ENCODE data around the gene IFNL1.

The IFNL1 gene

GRCh38 chr19:39252458-39252857, 43.7 kb upstream of the IFNL1 start:
- no peak overlapping the region for H3K27ac ChIP-seq
- TF ChIP-seq ZFX (IDR thresholded peaks at IDR 0.05) (no peak), CTCF (conservative IDR thresholded peaks at IDR 0.05) (no peak)

DNA sequence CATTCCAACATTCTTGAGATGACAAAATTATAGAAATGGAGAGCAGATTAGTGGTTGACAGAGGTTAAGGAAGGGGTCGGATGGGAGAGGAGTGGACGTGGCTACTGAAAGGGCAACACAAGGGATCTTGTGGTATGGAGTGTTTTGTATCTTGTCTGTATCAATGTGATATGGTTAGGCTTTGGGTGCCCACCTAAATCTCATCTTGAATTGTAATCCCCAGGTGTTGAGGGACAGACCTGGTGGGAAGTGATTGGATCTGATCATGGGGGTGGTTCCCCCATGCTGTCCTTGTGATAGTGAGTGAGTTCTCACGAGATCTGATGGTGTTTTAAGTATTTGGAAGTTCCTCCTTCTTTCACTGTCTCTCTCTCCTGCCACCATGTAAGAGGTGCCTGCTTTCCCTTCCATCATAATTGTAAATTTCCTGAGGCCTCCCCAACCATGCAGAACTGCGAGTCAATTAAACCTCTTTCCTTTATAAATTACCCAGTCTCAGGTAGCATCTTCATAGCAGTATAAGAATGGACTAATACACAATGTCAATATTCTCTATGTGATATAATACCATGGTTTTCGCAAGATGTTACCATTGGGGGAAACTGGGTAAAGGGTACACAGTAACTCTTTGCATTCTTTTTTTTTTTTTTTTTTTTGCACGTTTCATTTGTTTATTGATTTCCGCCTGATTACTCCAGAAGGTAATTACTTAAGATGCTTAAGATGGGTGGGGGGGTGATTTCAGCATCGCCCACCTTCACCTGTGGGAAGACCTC, 42.6 kb upstream of the IFNL1 start:
- TF ChIP-seq ZFX (IDR thresholded peaks at IDR 0.05) = no peak
- no peak for TF ChIP-seq CTCF (conservative IDR thresholded peaks at IDR 0.05)
- H3K27ac ChIP-seq = no peak overlapping the region

GRCh38 chr19:39254531-39255345, 41.5 kb upstream of the IFNL1 start:
- no peak overlapping the region for H3K27ac ChIP-seq
- TF ChIP-seq CTCF (conservative IDR thresholded peaks at IDR 0.05) = no peak
- TF ChIP-seq ZFX (IDR thresholded peaks at IDR 0.05) = no peak

DNA sequence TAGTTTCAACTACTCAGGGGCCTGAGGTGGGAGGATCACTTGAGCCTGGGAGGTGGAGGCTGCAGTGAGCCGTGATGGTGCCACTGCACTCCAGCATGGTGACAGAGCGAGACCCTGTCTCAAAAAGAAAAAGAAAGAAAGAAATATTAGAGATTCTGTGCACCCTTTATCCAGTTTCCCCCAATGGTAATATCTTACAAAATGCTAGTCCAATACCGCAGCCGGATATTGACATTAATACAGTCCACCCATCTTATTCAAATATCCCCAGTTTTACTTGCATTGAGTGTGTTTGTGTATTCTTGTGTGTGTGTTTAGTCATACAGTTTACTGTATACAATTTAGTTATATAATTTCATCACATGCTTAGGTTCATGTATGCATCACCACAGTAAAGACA, 39.0 kb upstream of the IFNL1 start:
- no peak for TF ChIP-seq ZFX (IDR thresholded peaks at IDR 0.05)
- no peak for TF ChIP-seq CTCF (conservative IDR thresholded peaks at IDR 0.05)
- H3K27ac ChIP-seq = no peak overlapping the region

- H3K27ac ChIP-seq = no peak overlapping the region
- TF ChIP-seq ZFX (IDR thresholded peaks at IDR 0.05) = no peak
- TF ChIP-seq CTCF (conservative IDR thresholded peaks at IDR 0.05) = no peak
These were observed 34.5 kb upstream of the IFNL1 start for GRCh38 chr19:39261704-39262103.

GRCh38 chr19:39262496-39262895, 33.7 kb upstream of the IFNL1 start:
- no peak for TF ChIP-seq CTCF (conservative IDR thresholded peaks at IDR 0.05)
- TF ChIP-seq ZFX (IDR thresholded peaks at IDR 0.05) = no peak
- no peak overlapping the region for H3K27ac ChIP-seq

DNA sequence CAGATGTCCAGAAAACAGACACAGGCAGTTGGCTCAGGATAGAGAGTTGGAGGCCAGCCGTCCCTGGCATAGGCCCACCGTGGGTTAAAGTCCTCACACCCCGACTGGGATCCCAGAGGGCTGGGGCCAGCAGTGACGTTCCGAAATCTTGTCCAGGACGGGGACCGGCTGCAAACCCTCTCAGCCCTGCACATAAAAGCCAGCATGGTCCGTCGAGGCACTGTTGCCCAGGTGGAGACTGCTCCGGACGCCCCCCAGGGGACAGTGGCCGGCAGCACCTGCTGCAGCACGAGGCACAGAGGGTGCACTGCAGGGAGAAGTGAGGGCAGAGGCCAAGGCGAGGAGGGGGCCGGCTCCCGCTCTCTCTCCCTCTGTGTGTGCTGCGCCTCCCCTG, 32.3 kb upstream of the IFNL1 start:
- TF ChIP-seq ZFX (IDR thresholded peaks at IDR 0.05) = no peak
- TF ChIP-seq CTCF (conservative IDR thresholded peaks at IDR 0.05) = no peak
- H3K27ac ChIP-seq = no peak overlapping the region
